ENCODE measurements around the gene DSCAM.
"Not testable (repeated sequence)": the region's sequence is repeated elsewhere in the genome, so short reads cannot be mapped to it uniquely, and the experiment has no call there.

- not testable (repeated sequence) for TF ChIP-seq POLR2A, POLR2AphosphoS5 (IDR thresholded peaks at IDR 0.05)
These were observed 526.2 kb downstream of the DSCAM start for GRCh38 chr21:40320718-40321117.
